A673 (cell line): ENCODE measurements around the gene MAMDC4. TPM values are rescaled to one million over a fixed set of nuclear protein-coding genes. Genes with fewer than 3 reads are reported as not detected.

Experiments used
- BruUV-seq: library from RNA; stranded (reverse); fragments of 400-500 nt; replicated peaks from 2 replicates; lab custom pipeline; 2021; lab: Mats Ljungman, UMichigan
- CTCF ChIA-PET: fragments of 300-600 bp; sonication (Branson Sonifier 250); formaldehyde crosslinking; loops from one replicate; lab custom pipeline; 2022; ENCODE audit warnings: antibody characterized with exemption; lab: Charles Lee
- POLR2A ChIA-PET: fragments of 300-600 bp; sonication (Branson Sonifier 250); formaldehyde crosslinking; loops from one replicate; lab custom pipeline; 2022; ENCODE audit warnings: antibody characterized with exemption; ENCODE audit not compliant: low non-redundant PET; lab: Charles Lee
- DNase-seq: peaks from one replicate; pipeline ENCODE4 v3.0.0-alpha.2; 2015; ENCODE audit warnings: low spot score
- H3K27ac ChIP-seq: fragments of 200-600 bp; sonication (generic); 2 replicates; pipeline ENCODE4 v1.5.1; 2016; ENCODE audit warnings: mixed run types, low read depth, mild to moderate bottlenecking, mixed read lengths, antibody characterized with exemption, low read length; ENCODE audit not compliant: poor library complexity, severe bottlenecking
- H3K27me3 ChIP-seq: fragments of 200-600 bp; sonication (generic); replicated peaks from 2 replicates; pipeline ENCODE4 v1.6.1; 2017; ENCODE audit warnings: mixed run types, low read depth, mild to moderate bottlenecking, mixed read lengths, antibody characterized with exemption, low read length; ENCODE audit not compliant: insufficient read depth, poor library complexity
- H3K36me3 ChIP-seq: fragments of 200-600 bp; sonication (generic); 2 replicates; pipeline ENCODE4 v1.6.1; 2016; ENCODE audit warnings: mixed run types, mild to moderate bottlenecking, mixed read lengths, antibody characterized with exemption, low read length; ENCODE audit not compliant: insufficient read depth, poor library complexity, severe bottlenecking
- H3K4me1 ChIP-seq: fragments of 200-600 bp; sonication (generic); 2 replicates; pipeline ENCODE4 v1.6.1; 2017; ENCODE audit warnings: mixed run types, mild to moderate bottlenecking, mixed read lengths, antibody characterized with exemption, low read length; ENCODE audit not compliant: insufficient read depth, poor library complexity, severe bottlenecking
- H3K4me3 ChIP-seq: fragments of 200-600 bp; sonication (generic); 2 replicates; pipeline ENCODE4 v1.5.1; 2016; ENCODE audit warnings: low read depth, mixed run types, mild to moderate bottlenecking, mixed read lengths, low read length; ENCODE audit not compliant: poor library complexity, severe bottlenecking
- H3K9me3 ChIP-seq: fragments of 200-600 bp; sonication (generic); 2 replicates; pipeline ENCODE4 v1.6.1; 2016; ENCODE audit warnings: mixed run types, low read depth, mild to moderate bottlenecking, mixed read lengths, antibody characterized with exemption, low read length; ENCODE audit not compliant: poor library complexity, severe bottlenecking
- EZH2 ChIP-seq: fragments of 200-600 bp; sonication (generic); IDR thresholded peaks from 2 replicates; pipeline ENCODE4 v1.6.1; 2017; ENCODE audit warnings: borderline replicate concordance, low read depth, mild to moderate bottlenecking, mixed read lengths, antibody characterized with exemption, low read length; ENCODE audit not compliant: poor library complexity, severe bottlenecking
- intact Hi-C: fragments of 100-400 bp; cut with micrococcal nuclease; formaldehyde crosslinking; loops from one replicate; pipeline ENCODE4 v1.10.0; 2022; ENCODE audit not compliant: unreplicated experiment
- total RNA-seq: library from RNA; stranded (reverse); gene quantifications from 2 replicates; pipeline ENCODE4 v1.2.3, GENCODE V29; 2021
- TF ChIP-seq, protein P1 (sequence below): fragments of 300-800, 200-600 bp; sonication (generic); conservative IDR thresholded peaks from 2 replicates; pipeline ENCODE4 v1.5.1; 2017; ENCODE audit warnings: low read depth, mild to moderate bottlenecking, antibody characterized with exemption, low read length, moderate library complexity, mixed read lengths

MAMDC4 gene
- total RNA-seq, 1 experiment from 2014 or later: 7.9 TPM

DNA sequence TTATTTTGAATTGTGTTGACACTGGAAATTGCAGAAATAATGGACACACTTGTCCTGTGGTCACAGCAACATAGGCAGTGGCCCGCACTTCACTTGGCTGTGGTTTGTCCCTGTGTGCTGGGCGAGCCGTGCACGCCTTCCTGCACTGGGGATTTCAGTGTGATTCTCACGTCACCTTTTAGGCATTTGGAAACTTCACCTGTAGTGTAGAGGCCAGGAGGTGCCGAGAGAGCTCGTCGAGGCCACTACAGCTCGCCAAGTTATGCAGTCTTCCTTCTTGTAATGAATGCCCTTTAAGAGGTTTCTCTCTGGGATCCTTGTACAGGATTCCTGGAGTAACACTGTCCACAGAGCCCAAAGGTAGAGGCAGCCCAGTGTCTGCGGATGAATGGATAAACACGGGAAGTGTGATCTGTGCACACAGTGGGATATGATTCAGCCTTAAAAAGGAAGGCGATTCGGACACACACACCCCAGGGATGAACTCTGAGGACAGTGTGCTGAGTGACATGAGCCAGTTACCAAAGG, 48.9 kb downstream of the MAMDC4 start:
- Histone ChIP-seq H3K36me3 (peaks cover 42% of the 10 kb centered on the region), H3K27me3 (no peaks in the 10 kb centered on the region), H3K9me3 (no peaks in the 10 kb centered on the region), H3K4me1 (no peaks in the 10 kb centered on the region), H3K27ac (no peak overlapping the region), H3K4me3 (no peak overlapping the region)
- no peak for TF ChIP-seq EZH2
- TF ChIP-seq, protein P1, sequence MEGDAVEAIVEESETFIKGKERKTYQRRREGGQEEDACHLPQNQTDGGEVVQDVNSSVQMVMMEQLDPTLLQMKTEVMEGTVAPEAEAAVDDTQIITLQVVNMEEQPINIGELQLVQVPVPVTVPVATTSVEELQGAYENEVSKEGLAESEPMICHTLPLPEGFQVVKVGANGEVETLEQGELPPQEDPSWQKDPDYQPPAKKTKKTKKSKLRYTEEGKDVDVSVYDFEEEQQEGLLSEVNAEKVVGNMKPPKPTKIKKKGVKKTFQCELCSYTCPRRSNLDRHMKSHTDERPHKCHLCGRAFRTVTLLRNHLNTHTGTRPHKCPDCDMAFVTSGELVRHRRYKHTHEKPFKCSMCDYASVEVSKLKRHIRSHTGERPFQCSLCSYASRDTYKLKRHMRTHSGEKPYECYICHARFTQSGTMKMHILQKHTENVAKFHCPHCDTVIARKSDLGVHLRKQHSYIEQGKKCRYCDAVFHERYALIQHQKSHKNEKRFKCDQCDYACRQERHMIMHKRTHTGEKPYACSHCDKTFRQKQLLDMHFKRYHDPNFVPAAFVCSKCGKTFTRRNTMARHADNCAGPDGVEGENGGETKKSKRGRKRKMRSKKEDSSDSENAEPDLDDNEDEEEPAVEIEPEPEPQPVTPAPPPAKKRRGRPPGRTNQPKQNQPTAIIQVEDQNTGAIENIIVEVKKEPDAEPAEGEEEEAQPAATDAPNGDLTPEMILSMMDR: no peak
- ChIA-PET POLR2A (interaction anchor here (0.6 kb wide), 1 partner anchor 15 kb away, joined by 3 read pairs; the partner anchor contains the start of gene TRAF2), CTCF (no interaction called here)
- no peak for DNase-seq
- intact Hi-C loops: no loop called here
- no TSS peak for BruUV-seq

DNA sequence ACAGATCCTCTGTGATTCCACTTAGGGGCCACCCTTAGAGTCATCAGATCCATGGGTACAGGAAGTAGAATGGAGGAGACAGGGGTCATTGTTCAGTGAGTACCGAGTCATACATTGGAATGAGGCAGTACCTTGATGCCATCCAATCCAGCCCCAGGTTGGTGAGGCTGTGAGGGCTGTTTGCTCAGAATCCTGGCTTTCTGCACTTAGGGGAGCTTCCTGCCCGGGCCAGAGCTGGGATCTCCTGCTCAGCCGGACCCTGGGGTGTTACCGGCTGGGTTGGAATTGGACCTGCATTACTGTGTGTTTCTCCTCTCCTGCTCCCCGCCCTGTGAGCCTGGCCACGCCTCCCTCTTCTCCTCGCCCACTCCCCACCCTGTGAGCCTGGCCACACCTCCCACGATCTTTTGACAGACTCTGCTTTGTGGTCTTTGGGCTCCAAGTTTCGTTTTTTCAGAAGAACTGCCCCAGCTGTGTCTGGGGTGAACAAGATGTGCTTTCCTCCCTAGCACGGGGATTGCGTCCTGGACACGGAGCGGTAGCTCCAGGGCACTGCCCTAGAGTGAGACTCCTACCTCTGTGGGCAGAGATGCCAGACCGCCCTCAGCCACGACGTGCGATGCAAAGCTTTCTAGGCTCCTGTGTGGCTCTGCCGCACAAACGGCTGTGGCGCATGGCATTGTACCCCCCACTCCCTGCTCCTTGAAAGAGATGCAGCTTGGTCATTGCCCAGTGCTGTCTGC, 49.5 kb downstream of the MAMDC4 start:
- ChIA-PET POLR2A (no interaction called here), CTCF (no interaction called here)
- no peak overlapping the region for H3K27ac ChIP-seq

DNA sequence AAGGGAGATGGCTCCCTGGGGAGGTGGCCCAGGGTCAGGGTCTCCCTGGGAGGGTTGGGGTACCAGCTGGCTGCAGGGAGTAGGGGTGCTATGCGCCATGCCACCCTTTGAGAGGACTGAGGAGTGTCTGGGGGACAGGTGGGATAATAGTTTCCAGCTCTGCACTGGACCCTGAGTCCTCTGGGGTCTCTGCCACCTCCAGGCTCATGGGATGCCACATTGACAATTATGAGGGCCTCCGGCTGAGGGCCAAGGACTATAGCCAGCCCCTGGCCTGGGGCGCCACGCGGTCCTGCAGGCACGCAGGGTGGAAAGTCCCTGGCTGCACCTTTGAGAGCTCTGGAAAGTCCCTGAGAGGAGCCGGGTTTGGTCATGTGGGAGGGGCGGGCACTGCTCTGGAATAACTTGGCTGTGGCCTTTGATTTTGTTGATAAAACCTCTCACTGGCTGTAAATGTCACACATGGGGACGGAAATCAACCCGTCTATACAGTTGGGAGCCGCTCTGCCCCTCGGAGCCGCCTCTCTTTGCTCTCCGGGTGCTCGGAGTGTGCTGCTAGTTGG, 50.2 kb downstream of the MAMDC4 start:
- DNase-seq: no peak
- ChIA-PET CTCF (no interaction called here), POLR2A (no interaction called here)
- no TSS peak for BruUV-seq
- no peaks in the 10 kb centered on the region for H3K27me3 ChIP-seq
- H3K27ac ChIP-seq: no peak overlapping the region
- no peaks in the 10 kb centered on the region for H3K9me3 ChIP-seq
- H3K4me3 ChIP-seq: no peak overlapping the region
- H3K4me1 ChIP-seq: no peaks in the 10 kb centered on the region
- no peak for TF ChIP-seq EZH2
- TF ChIP-seq, protein P1: no peak
- intact Hi-C loops: no loop called here
- H3K36me3 ChIP-seq: peaks cover 50% of the 10 kb centered on the region

More for the DNA sequence above, 49.5 kb downstream of the MAMDC4 start:
- no peaks in the 10 kb centered on the region for H3K4me1 ChIP-seq
- H3K4me3 ChIP-seq: no peak overlapping the region
- no peaks in the 10 kb centered on the region for H3K27me3 ChIP-seq
- no peak for TF ChIP-seq EZH2
- TF ChIP-seq, protein P1: no peak
- H3K9me3 ChIP-seq: no peaks in the 10 kb centered on the region
- no peak for DNase-seq
- no TSS peak for BruUV-seq
- peaks cover 47% of the 10 kb centered on the region for H3K36me3 ChIP-seq
- intact Hi-C loops: no loop called here
